ENCODE measurements around the gene MEGF6. TPM values are rescaled to one million over a fixed set of nuclear protein-coding genes. Genes with fewer than 3 reads are reported as not detected.

Gene MEGF6
- total and polyA plus RNA-seq, 4 donors, result 17.7 to 54.2 (median 48.2) TPM

DNA sequence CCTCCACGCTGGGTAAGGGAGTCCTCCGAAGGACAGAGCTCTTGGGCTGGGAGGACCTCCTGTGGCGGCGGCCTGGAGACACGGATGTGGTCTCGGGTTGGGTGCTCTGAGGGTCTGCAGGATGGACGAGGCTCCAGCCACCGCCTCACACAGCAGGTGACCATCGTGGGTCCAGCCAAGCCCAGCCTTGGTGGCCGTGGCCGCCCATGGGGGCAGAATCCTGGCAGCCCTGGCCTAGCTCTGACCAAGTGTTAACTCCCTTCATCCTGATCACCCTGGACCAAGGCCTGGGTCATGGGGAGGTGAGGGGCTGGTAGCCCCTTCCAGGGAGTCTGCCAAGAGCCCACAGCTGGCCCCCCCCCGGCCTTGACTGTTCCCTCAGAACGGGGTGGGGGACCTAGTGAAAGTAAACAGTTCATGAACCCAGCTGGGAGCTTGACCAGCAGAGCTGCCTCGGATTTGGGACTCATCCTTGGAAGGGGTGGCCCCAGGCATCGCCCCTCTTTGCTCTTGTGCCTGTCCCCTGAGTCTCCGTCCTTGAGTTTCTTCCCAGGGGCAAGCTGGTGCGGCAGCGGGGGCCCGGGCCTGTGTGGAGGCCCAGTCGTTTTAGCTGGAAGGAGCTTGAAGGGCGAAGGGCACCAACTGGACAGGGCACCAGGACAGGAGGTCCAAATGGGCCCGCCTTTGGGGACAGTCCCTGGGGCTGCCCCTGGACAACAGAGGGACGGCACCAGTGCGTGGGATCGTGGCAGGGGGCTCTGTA lies 139.0 kb downstream of the MEGF6 start:
- no peak for TF ChIP-seq CTCF (IDR thresholded peaks at IDR 0.05; ENCODE audit: control extremely low read depth, extremely low read depth)
- Histone ChIP-seq H3K36me3 (ENCODE audit: control insufficient read depth in 4 of 4, insufficient read depth in 4 of 4, low read length in 4 of 4) (peaks cover 0 to 5% (median 0%) of the 10 kb centered on the region in 4 donors), H3K4me3 (no peak overlapping the region), H3K9me3 (ENCODE audit: control insufficient read depth in 4 of 4, insufficient read depth in 3 of 4, low read length in 3 of 4) (no peaks in the 10 kb centered on the region), H3K9ac (ENCODE audit: insufficient read depth in 1 of 2, low read length in 2 of 2) (no peak overlapping the region), H3K4me1 (ENCODE audit: control insufficient read depth in 5 of 5, insufficient read depth in 5 of 5, low read length in 5 of 5) (peaks cover 0 to 26% (median 0%) of the 10 kb centered on the region in 5 donors), H3K27ac (ENCODE audit: low read depth in 1 of 2, low read length in 1 of 2) (no peak overlapping the region), H3K27me3 (ENCODE audit: control insufficient read depth in 3 of 3, insufficient read depth in 3 of 3, low read length in 2 of 3) (no peaks in the 10 kb centered on the region)
- ATAC-seq (ENCODE audit: insufficient read depth, low FRiP score), result no peak
- DNase-seq, result no peak
- WGBS, 2 donors, result 83 to 89% methylated on average over 24 to 25 of the region's 25 CpGs

- H3K36me3 ChIP-seq (ENCODE audit: control insufficient read depth in 4 of 4, insufficient read depth in 4 of 4, low read length in 4 of 4), result peaks cover 0 to 5% (median 0%) of the 10 kb centered on the region in 4 donors
- ATAC-seq (ENCODE audit: insufficient read depth, low FRiP score) (no peak), DNase-seq (peak; percentile 47 to 71 (median 60))
- peaks cover 0 to 28% (median 0%) of the 10 kb centered on the region in 5 donors for H3K4me1 ChIP-seq (ENCODE audit: control insufficient read depth in 5 of 5, insufficient read depth in 5 of 5, low read length in 5 of 5)
- no peak for TF ChIP-seq CTCF (IDR thresholded peaks at IDR 0.05; ENCODE audit: control extremely low read depth, extremely low read depth)
- H3K9me3 ChIP-seq (ENCODE audit: control insufficient read depth in 4 of 4, insufficient read depth in 3 of 4, low read length in 3 of 4), result no peaks in the 10 kb centered on the region
- no peak overlapping the region for H3K9ac ChIP-seq (ENCODE audit: insufficient read depth in 1 of 2, low read length in 2 of 2)
- WGBS, 2 donors, result 53 to 62% methylated on average over 25 of the region's 25 CpGs
- H3K27me3 ChIP-seq (ENCODE audit: control insufficient read depth in 3 of 3, insufficient read depth in 3 of 3, low read length in 2 of 3), result no peaks in the 10 kb centered on the region
- H3K4me3 ChIP-seq, result no peak overlapping the region
- no peak overlapping the region for H3K27ac ChIP-seq (ENCODE audit: low read depth in 1 of 2, low read length in 1 of 2)
Observed at GRCh38 chr1:3471356-3472087, 139.8 kb downstream of the MEGF6 start.

GRCh38 chr1:3470650-3471355 lies 140.5 kb downstream of the MEGF6 start:
- DNase-seq, result no peak
- WGBS, 2 donors, result 89 to 90% methylated on average over 22 of the region's 22 CpGs
- Histone ChIP-seq H3K9ac (ENCODE audit: insufficient read depth in 1 of 2, low read length in 2 of 2) (no peak overlapping the region), H3K36me3 (ENCODE audit: control insufficient read depth in 4 of 4, insufficient read depth in 4 of 4, low read length in 4 of 4) (peaks cover 0 to 5% (median 0%) of the 10 kb centered on the region in 4 donors), H3K4me1 (ENCODE audit: control insufficient read depth in 5 of 5, insufficient read depth in 5 of 5, low read length in 5 of 5) (peaks cover 0 to 28% (median 0%) of the 10 kb centered on the region in 5 donors), H3K27ac (ENCODE audit: low read depth in 1 of 2, low read length in 1 of 2) (no peak overlapping the region), H3K4me3 (no peak overlapping the region), H3K27me3 (ENCODE audit: control insufficient read depth in 3 of 3, insufficient read depth in 3 of 3, low read length in 2 of 3) (no peaks in the 10 kb centered on the region), H3K9me3 (ENCODE audit: control insufficient read depth in 4 of 4, insufficient read depth in 3 of 4, low read length in 3 of 4) (no peaks in the 10 kb centered on the region)
- no peak for TF ChIP-seq CTCF (IDR thresholded peaks at IDR 0.05; ENCODE audit: control extremely low read depth, extremely low read depth)
- ATAC-seq (ENCODE audit: insufficient read depth, low FRiP score), result no peak
